Measurements from ENCODE around the gene EMP2.

The EMP2 gene

GRCh38 chr16:10485698-10486382 lies 94.6 kb downstream of the EMP2 start:
- no peak for DNase-seq (ENCODE audit: low spot score)

- DNase-seq (ENCODE audit: low spot score): no peak
These were observed 95.2 kb downstream of the EMP2 start for GRCh38 chr16:10485159-10485558.

- no peak for DNase-seq (ENCODE audit: low spot score)
These were observed 100.2 kb downstream of the EMP2 start for GRCh38 chr16:10480151-10480550.

All from ecto neural progenitor cell (in vitro differentiated cells).